Sigmoid colon (tissue), 7 donors: Measurements from ENCODE around the gene C17orf107. TPM values are rescaled to one million over a fixed set of nuclear protein-coding genes. Genes with fewer than 3 reads are reported as not detected.
A peak's percentile ranks its signal among the peaks of the same experiment; 100 is the strongest.

Experiments
- DNase-seq: peaks from one replicate; pipeline ENCODE4 v3.0.0-alpha.2; 2019
- H3K27ac ChIP-seq, 4 donors: fragments of 200-600 bp; sonication (generic); one replicate each; pipeline ENCODE4 v1.5.1; 2016 to 2019; ENCODE audit warnings: mild to moderate bottlenecking in 1 of 4
- H3K27me3 ChIP-seq, 3 donors: fragments of 200-600 bp; sonication (generic); one replicate each; pipeline ENCODE4 v1.5.1; 2019; ENCODE audit warnings: mild to moderate bottlenecking in 1 of 3
- H3K36me3 ChIP-seq, 4 donors: fragments of 200-600 bp; sonication (generic); one replicate each; pipeline ENCODE4 v1.5.1; 2016 to 2019
- H3K4me1 ChIP-seq, 4 donors: fragments of 200-600 bp; sonication (generic); one replicate each; pipeline ENCODE4 v1.5.1; 2017 to 2019
- H3K4me3 ChIP-seq, 4 donors: fragments of 200-600 bp; sonication (generic); one replicate each; pipeline ENCODE4 v1.5.1; 2017 to 2019; ENCODE audit warnings: mild to moderate bottlenecking in 2 of 4, moderate library complexity in 1 of 4
- H3K9me3 ChIP-seq, 4 donors: fragments of 200-600 bp in 3 of 4; sonication (generic) in 3 of 4; one replicate each; pipeline versions ENCODE4 v1.5.1 to v1.6.1; 2013 to 2019
- CTCF ChIP-seq, 4 experiments: fragments of 450-650 bp in 3 of 4; fragments of 200-600 bp in 1 of 4; IDR thresholded peaks; one replicate each; pipeline ENCODE4 v1.5.1; 2016 to 2019; ENCODE audit warnings: antibody characterized with exemption in 4 of 4, mild to moderate bottlenecking in 3 of 4, moderate library complexity in 2 of 4
- EP300 ChIP-seq, 4 donors: sonication (generic); formaldehyde crosslinking; IDR thresholded peaks; one replicate each; pipeline ENCODE4 v1.6.1; 2017; ENCODE audit warnings: antibody characterized with exemption in 4 of 4
- POLR2A ChIP-seq, 2 donors: fragments of 450-650 bp; IDR thresholded peaks; one replicate each; pipeline ENCODE4 v1.6.1; 2016; ENCODE audit warnings: antibody characterized with exemption in 2 of 2, mild to moderate bottlenecking in 2 of 2, moderate library complexity in 2 of 2
- POLR2AphosphoS5 ChIP-seq, 4 donors: sonication (generic); formaldehyde crosslinking; IDR thresholded peaks; one replicate each; pipeline ENCODE4 v1.6.1; 2017; ENCODE audit warnings: antibody characterized with exemption in 4 of 4
- WGBS, 2 donors: extraction: QIAGEN DNeasy Blood & Tissue Kit; methylation state at CpG; one replicate each; pipeline ENCODE4 v1.1.7; 2013; 5-methylcytosine and 5-hydroxymethylcytosine counted together
- intact Hi-C: fragments of 100-400 bp; cut with DNase I; formaldehyde crosslinking; loops from one replicate; pipeline ENCODE4 v1.15.1; 2023
- polyA plus RNA-seq, 3 donors: library from polyadenylated mRNA; stranded (reverse); fragments of 200-250 nt; gene quantifications; one replicate each; pipeline ENCODE4 v1.2.3, GENCODE V29; 2013
- total RNA-seq, 4 donors: library from RNA; depleted of rRNA; stranded (reverse); fragments of >200 nt; gene quantifications; one replicate each; pipeline ENCODE4 v1.1.0, GENCODE V29; 2016
- donor health status: healthy with polysubstance abuse.
- donor health status: Bipolar disorder and iron deficiency.
- donor health status: healthy.

Gene C17orf107
- total and polyA plus RNA-seq, 7 donors: under 0.01 to 2.8 (median 0.71) TPM

DNA sequence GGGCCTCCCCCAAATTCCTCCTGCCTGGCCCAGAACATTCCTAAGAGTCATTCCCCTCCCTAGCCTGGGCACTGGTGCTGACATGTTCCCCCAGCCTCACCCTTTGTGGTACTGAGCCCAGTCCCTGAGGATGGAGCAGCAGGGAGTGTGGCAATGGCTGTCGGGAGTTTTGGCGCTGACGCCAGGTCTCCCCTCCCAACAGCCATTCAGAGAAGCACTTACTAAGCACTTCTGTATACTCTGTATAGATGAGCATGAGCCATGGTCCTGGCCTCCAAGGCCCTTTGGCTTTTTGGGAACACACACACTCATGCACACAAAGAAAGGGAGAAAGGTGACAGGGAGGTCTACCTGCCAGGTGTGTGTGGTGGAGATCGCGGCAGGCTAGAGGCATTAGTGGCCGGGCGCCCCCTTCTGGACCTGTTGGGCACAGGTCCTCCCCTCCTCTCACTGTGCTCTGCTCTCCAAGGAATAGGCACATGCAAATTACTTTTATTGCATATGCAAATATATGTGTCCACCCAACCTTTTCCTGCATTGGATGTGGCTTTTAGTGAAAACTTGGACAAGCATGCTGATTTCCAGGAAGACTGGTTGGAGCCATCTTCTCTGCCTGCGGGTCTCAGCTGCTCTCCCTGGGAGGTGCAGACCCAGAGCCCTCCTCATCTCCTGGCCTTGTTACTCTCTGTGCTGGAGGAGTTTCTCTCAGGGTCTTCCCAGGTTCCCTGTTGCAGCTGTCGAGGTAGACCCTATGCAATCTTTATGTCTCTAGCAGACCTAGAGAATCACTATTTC, 17.4 kb upstream of the C17orf107 start:
- 45 to 47% methylated on average over 9 of the region's 9 CpGs for WGBS, 2 donors
- peaks cover 8 to 54% (median 41%) of the 10 kb centered on the region in 4 donors for H3K36me3 ChIP-seq
- peak; percentile 34 to 67 (median 56) for TF ChIP-seq CTCF (IDR thresholded peaks at IDR 0.05)
- TF ChIP-seq POLR2A (IDR thresholded peaks at IDR 0.05): no peak
- H3K9me3 ChIP-seq: no peaks in the 10 kb centered on the region
- DNase-seq: no peak
- no peak overlapping the region for H3K27ac ChIP-seq
- no peaks in the 10 kb centered on the region for H3K27me3 ChIP-seq
- intact Hi-C loops: no loop called here
- no peak overlapping the region for H3K4me3 ChIP-seq
- H3K4me1 ChIP-seq: peaks cover 0 to 4% (median 2%) of the 10 kb centered on the region in 4 donors

DNA sequence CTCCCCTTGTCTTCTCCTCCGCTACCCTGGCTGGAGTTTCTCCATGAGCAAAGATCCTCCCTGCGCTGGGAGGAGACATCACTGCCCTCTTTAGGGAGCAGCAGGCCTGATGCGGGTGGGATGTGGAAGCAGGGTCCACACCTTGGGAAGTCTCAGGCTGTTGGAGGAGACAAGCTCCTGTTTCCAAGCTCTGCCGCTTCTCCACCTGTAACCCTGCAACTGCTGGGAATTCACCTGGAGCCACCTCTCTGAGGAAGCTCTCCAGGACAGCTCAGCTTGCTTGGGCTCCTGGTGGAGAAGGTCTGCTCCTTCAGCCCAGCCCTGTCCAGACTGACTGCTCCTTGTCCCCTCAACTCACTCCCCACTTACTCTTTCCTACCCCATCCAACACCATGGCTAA, 14.8 kb upstream of the C17orf107 start:
- intact Hi-C loops: no loop called here
- Histone ChIP-seq H3K27ac (no peak overlapping the region), H3K4me1 (peaks cover 0 to 4% (median 2%) of the 10 kb centered on the region in 4 donors), H3K27me3 (no peaks in the 10 kb centered on the region), H3K36me3 (peaks cover 8 to 58% (median 46%) of the 10 kb centered on the region in 4 donors), H3K9me3 (no peaks in the 10 kb centered on the region), H3K4me3 (no peak overlapping the region)
- no peak for DNase-seq
- WGBS, 2 donors: 95 to 97% methylated on average over 4 of the region's 4 CpGs
- no peak for TF ChIP-seq CTCF (IDR thresholded peaks at IDR 0.05)
- TF ChIP-seq POLR2AphosphoS5 (IDR thresholded peaks at IDR 0.05): no peak
- no peak for TF ChIP-seq POLR2A (IDR thresholded peaks at IDR 0.05)
- no peak for TF ChIP-seq EP300 (IDR thresholded peaks at IDR 0.05)

GRCh38 chr17:4886830-4887229, 12.5 kb upstream of the C17orf107 start:
- 95% methylated on average over 12 of the region's 12 CpGs for WGBS, 2 donors
- TF ChIP-seq CTCF (IDR thresholded peaks at IDR 0.05) (no peak), POLR2A (IDR thresholded peaks at IDR 0.05) (no peak), EP300 (IDR thresholded peaks at IDR 0.05) (no peak), POLR2AphosphoS5 (IDR thresholded peaks at IDR 0.05) (no peak)
- intact Hi-C loops: loop anchor here (5.0 kb wide), 2 partner anchors 80 to 175 kb away; partner anchors contain the start of genes ARRB2 and PLD2
- Histone ChIP-seq H3K36me3 (peaks cover 16 to 69% (median 59%) of the 10 kb centered on the region in 4 donors), H3K4me1 (peaks cover 0 to 3% (median under 1%) of the 10 kb centered on the region in 4 donors), H3K27ac (no peak overlapping the region), H3K4me3 (no peak overlapping the region), H3K27me3 (no peaks in the 10 kb centered on the region), H3K9me3 (no peaks in the 10 kb centered on the region)
- DNase-seq: no peak

DNA sequence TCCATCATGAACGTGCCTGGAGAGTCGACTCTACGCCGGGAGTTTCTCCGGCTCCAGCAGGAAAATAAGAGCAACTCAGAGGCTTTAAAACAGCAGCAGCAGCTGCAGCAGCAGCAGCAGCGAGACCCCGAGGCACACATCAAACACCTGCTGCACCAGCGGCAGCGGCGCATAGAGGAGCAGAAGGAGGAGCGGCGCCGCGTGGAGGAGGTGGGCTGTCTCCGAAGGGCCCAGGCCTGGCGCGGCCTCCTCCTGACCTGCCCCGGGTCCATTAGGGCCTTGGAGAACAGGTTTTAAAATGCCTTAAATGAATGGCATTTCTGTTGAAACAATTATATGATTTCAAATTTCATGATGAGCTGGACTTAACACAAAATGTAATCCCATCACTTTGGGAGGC, 11.8 kb upstream of the C17orf107 start:
- Histone ChIP-seq H3K9me3 (no peaks in the 10 kb centered on the region), H3K4me1 (no peaks in the 10 kb centered on the region), H3K4me3 (no peak overlapping the region), H3K36me3 (peaks cover 21 to 77% (median 67%) of the 10 kb centered on the region in 4 donors), H3K27ac (no peak overlapping the region), H3K27me3 (no peaks in the 10 kb centered on the region)
- TF ChIP-seq CTCF (IDR thresholded peaks at IDR 0.05) (no peak), EP300 (IDR thresholded peaks at IDR 0.05) (no peak)
- intact Hi-C loops: loop anchor here (5.0 kb wide), 2 partner anchors 80 to 175 kb away; partner anchors contain the start of genes ARRB2 and PLD2
- WGBS, 2 donors: 92 to 95% methylated on average over 18 of the region's 18 CpGs
- no peak for DNase-seq
